ENCODE results near the gene TYMS. TPM values are rescaled to one million over a fixed set of nuclear protein-coding genes. Genes with fewer than 3 reads are reported as not detected.

The TYMS gene
- total and polyA plus RNA-seq, 9 of the 15 experiments (the other 6 are each of a cell fraction or from before 2014, with no cell fraction given), result 69.1 to 409 (median 175) TPM

DNA sequence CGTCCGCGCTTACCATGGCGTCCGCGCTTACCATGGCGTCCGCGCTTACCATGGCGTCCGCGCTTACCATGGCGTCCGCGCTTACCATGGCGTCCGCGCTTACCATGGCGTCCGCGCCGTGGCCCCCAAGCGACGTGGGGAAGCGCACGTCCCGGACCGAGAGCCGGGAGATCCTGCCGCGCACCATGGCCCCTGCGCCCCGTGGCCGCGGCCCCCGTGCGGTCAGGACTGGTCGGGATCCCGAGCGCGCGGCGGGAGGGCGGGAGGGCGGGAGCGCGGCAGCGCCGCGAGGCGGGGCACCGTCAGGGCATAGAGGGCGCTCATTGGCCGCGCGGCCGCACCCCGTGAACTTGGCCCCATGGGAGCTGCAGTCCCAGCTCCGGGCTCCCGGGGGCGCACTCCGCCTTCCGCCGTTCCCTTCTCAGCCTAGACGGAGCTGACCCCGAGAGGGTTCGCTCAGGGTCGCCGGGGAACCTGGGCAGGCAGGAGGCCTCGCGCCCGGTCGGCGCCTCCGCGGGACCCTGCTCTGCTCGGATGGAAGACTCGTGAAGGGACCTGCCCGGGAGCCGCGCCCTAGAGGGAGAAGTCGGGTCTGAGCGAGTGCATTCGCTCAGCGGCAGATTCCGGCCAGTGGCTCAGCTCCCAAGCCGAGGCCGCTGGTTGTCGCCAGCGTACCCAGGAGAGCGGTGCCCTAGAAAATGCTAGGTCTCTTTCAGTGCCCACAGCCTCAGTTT lies 55.1 kb downstream of the TYMS start, which contains the start of gene ENOSF1 (continued):
- TF ChIP-seq MAZ (CRISPR knock-in tag; conservative IDR thresholded peaks at IDR 0.05 in 1 of 2, IDR thresholded peaks at IDR 0.05 in 1 of 2) (peak in 1 of 2 experiments; percentile 69; a peak in 3 of 4 replicates), EHMT2 (IDR thresholded peaks at IDR 0.05) (no peak), GABPB1 (CRISPR knock-in tag; IDR thresholded peaks at IDR 0.05) (peak; percentile 76), XRCC5 (IDR thresholded peaks at IDR 0.05; ENCODE audit: low read depth, low read length) (no peak), ETV6 (IDR thresholded peaks at IDR 0.05; ENCODE audit: borderline replicate concordance in 1 of 2, low read depth in 2 of 2, low read length in 1 of 2) (0 out of 4 replicates have a peak, but pooled peaks of 1 of the 2 experiments have one; percentile 16), ETV6 (CRISPR knock-in tag; IDR thresholded peaks at IDR 0.05; ENCODE audit: borderline replicate concordance) (peak; percentile 56; the same call in 1 of the 2 replicates), SRSF1 (IDR thresholded peaks at IDR 0.05; ENCODE audit: low read depth, low read length) (peak; percentile 83; the same call in 1 of the 2 replicates), ZNF354B (CRISPR knock-in tag; IDR thresholded peaks at IDR 0.05) (no peak), RBM25 (IDR thresholded peaks at IDR 0.05; ENCODE audit: low read depth, low read length, severe bottlenecking) (peak; percentile 26), POLR2A (conservative IDR thresholded peaks at IDR 0.05) (peak; percentile 43; the same call in 1 of the 2 replicates), NR1H2 (CRISPR knock-in tag; IDR thresholded peaks at IDR 0.05) (0 out of 2 replicates have a peak, but pooled peaks have one; percentile 77), DPF2 (IDR thresholded peaks at IDR 0.05) (0 out of 2 replicates have a peak, but pooled peaks have one; percentile 12), ZBTB7A (IDR thresholded peaks at IDR 0.05; ENCODE audit: borderline replicate concordance, control insufficient read depth, low read depth, low read length) (peak; percentile 24; the same call in 1 of the 2 replicates), CXXC5 (CRISPR knock-in tag; IDR thresholded peaks at IDR 0.05) (peak; percentile 58)
- TF ChIP-seq, protein P1, sequence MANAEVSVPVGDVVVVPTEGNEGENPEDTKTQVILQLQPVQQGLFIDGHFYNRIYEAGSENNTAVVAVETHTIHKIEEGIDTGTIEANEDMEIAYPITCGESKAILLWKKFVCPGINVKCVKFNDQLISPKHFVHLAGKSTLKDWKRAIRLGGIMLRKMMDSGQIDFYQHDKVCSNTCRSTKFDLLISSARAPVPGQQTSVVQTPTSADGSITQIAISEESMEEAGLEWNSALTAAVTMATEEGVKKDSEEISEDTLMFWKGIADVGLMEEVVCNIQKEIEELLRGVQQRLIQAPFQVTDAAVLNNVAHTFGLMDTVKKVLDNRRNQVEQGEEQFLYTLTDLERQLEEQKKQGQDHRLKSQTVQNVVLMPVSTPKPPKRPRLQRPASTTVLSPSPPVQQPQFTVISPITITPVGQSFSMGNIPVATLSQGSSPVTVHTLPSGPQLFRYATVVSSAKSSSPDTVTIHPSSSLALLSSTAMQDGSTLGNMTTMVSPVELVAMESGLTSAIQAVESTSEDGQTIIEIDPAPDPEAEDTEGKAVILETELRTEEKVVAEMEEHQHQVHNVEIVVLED (CRISPR knock-in tag; IDR thresholded peaks at IDR 0.05), result peak; percentile 65
- TF ChIP-seq, protein P2, sequence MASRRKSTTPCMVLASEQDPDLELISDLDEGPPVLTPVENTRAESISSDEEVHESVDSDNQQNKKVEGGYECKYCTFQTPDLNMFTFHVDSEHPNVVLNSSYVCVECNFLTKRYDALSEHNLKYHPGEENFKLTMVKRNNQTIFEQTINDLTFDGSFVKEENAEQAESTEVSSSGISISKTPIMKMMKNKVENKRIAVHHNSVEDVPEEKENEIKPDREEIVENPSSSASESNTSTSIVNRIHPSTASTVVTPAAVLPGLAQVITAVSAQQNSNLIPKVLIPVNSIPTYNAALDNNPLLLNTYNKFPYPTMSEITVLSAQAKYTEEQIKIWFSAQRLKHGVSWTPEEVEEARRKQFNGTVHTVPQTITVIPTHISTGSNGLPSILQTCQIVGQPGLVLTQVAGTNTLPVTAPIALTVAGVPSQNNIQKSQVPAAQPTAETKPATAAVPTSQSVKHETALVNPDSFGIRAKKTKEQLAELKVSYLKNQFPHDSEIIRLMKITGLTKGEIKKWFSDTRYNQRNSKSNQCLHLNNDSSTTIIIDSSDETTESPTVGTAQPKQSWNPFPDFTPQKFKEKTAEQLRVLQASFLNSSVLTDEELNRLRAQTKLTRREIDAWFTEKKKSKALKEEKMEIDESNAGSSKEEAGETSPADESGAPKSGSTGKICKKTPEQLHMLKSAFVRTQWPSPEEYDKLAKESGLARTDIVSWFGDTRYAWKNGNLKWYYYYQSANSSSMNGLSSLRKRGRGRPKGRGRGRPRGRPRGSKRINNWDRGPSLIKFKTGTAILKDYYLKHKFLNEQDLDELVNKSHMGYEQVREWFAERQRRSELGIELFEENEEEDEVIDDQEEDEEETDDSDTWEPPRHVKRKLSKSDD (conservative IDR thresholded peaks at IDR 0.05; ENCODE audit: low read length), result peak; percentile 85
- TF ChIP-seq, protein P3, sequence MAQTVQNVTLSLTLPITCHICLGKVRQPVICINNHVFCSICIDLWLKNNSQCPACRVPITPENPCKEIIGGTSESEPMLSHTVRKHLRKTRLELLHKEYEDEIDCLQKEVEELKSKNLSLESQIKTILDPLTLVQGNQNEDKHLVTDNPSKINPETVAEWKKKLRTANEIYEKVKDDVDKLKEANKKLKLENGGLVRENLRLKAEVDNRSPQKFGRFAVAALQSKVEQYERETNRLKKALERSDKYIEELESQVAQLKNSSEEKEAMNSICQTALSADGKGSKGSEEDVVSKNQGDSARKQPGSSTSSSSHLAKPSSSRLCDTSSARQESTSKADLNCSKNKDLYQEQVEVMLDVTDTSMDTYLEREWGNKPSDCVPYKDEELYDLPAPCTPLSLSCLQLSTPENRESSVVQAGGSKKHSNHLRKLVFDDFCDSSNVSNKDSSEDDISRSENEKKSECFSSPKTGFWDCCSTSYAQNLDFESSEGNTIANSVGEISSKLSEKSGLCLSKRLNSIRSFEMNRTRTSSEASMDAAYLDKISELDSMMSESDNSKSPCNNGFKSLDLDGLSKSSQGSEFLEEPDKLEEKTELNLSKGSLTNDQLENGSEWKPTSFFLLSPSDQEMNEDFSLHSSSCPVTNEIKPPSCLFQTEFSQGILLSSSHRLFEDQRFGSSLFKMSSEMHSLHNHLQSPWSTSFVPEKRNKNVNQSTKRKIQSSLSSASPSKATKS (CRISPR knock-in tag; IDR thresholded peaks at IDR 0.05), result no peak
- TF ChIP-seq, protein P4, sequence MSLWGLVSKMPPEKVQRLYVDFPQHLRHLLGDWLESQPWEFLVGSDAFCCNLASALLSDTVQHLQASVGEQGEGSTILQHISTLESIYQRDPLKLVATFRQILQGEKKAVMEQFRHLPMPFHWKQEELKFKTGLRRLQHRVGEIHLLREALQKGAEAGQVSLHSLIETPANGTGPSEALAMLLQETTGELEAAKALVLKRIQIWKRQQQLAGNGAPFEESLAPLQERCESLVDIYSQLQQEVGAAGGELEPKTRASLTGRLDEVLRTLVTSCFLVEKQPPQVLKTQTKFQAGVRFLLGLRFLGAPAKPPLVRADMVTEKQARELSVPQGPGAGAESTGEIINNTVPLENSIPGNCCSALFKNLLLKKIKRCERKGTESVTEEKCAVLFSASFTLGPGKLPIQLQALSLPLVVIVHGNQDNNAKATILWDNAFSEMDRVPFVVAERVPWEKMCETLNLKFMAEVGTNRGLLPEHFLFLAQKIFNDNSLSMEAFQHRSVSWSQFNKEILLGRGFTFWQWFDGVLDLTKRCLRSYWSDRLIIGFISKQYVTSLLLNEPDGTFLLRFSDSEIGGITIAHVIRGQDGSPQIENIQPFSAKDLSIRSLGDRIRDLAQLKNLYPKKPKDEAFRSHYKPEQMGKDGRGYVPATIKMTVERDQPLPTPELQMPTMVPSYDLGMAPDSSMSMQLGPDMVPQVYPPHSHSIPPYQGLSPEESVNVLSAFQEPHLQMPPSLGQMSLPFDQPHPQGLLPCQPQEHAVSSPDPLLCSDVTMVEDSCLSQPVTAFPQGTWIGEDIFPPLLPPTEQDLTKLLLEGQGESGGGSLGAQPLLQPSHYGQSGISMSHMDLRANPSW (CRISPR knock-in tag; IDR thresholded peaks at IDR 0.05), result no peak
